Hypothalamus (tissue), 51 donors: ENCODE measurements around the gene SLMAP.

Experiments
- DNase-seq, 51 donors: peaks; one replicate each; lab custom pipeline; 2025; lab: John Stamatoyannopoulos, UW

The SLMAP gene

GRCh38 chr3:57956119-57956832 lies 200.2 kb downstream of the SLMAP start:
- no peak for DNase-seq

GRCh38 chr3:57956833-57957174 lies 200.7 kb downstream of the SLMAP start:
- no peak for DNase-seq

GRCh38 chr3:57957824-57958223 lies 201.7 kb downstream of the SLMAP start:
- DNase-seq, result no peak

GRCh38 chr3:57958642-57959422 lies 202.7 kb downstream of the SLMAP start:
- DNase-seq, result no peak

GRCh38 chr3:57959423-57960173 lies 203.5 kb downstream of the SLMAP start:
- peak in 1 of 51 donors; percentile 8 for DNase-seq

GRCh38 chr3:57960174-57960505 lies 204.0 kb downstream of the SLMAP start:
- no peak for DNase-seq

GRCh38 chr3:57961177-57961827 lies 205.2 kb downstream of the SLMAP start:
- DNase-seq, result no peak

- DNase-seq, result no peak
Measured at GRCh38 chr3:57961828-57962447, 205.8 kb downstream of the SLMAP start.

GRCh38 chr3:57962448-57962834 lies 206.3 kb downstream of the SLMAP start:
- no peak for DNase-seq

- DNase-seq, result no peak
Measured at GRCh38 chr3:57963811-57964346, 207.8 kb downstream of the SLMAP start.

- DNase-seq, result no peak
Measured at GRCh38 chr3:57966829-57967228, 210.7 kb downstream of the SLMAP start.

GRCh38 chr3:57967590-57967989 lies 211.5 kb downstream of the SLMAP start:
- no peak for DNase-seq

- DNase-seq, result no peak
Measured at GRCh38 chr3:57968501-57968900, 212.4 kb downstream of the SLMAP start.

- no peak for DNase-seq
Measured at GRCh38 chr3:57971975-57972374, 215.9 kb downstream of the SLMAP start.

- DNase-seq, result no peak
Measured at GRCh38 chr3:57972531-57973111, 216.5 kb downstream of the SLMAP start.

- no peak for DNase-seq
Measured at GRCh38 chr3:57973715-57974477, 217.8 kb downstream of the SLMAP start.

- DNase-seq, result no peak
Measured at GRCh38 chr3:57974796-57975388, 218.8 kb downstream of the SLMAP start.

GRCh38 chr3:57977818-57978235 lies 221.7 kb downstream of the SLMAP start:
- DNase-seq, result no peak

- DNase-seq, result no peak
Measured at GRCh38 chr3:57978316-57978715, 222.2 kb downstream of the SLMAP start.
